Natural killer cell treated with Interleukin-12 subunit alpha and Interleukin-12 subunit beta and Interleukin-15 and Interleukin-18, amount 100 ng/mL, for 72 hours (primary cell): Measurements from ENCODE around the gene PTHLH. TPM values are rescaled to one million over a fixed set of nuclear protein-coding genes. Genes with fewer than 3 reads are reported as not detected.

ENCODE experiments used
- ATAC-seq, 2 donors: fragments of 150-1000 bp; cut with Tn5 transposase in 1 of 2; sonication (Bioruptor Pico), chemical (Tn5 transposase) in 1 of 2; 2 replicates each; pipeline ENCODE4 v1.10.0; 2021
- DNase-seq: peaks from one replicate; pipeline ENCODE4 v3.0.0; 2022; ENCODE audit warnings: low spot score
- H3K27ac Mint-ChIP-seq, 2 donors: 1 replicate in 1 of 2; 2 replicates in 1 of 2; pipeline ENCODE4 v1.8.0; 2022; ENCODE audit warnings: mixed read lengths in 2 of 2, mild to moderate bottlenecking in 1 of 2, moderate library complexity in 1 of 2
- H3K27me3 Mint-ChIP-seq, 2 donors: 1 replicate in 1 of 2; 2 replicates in 1 of 2; pipeline ENCODE4 v1.8.0; 2022; ENCODE audit warnings: mixed read lengths in 2 of 2
- H3K36me3 Mint-ChIP-seq: one replicate; pipeline ENCODE4 v1.8.0; 2022; ENCODE audit warnings: mixed read lengths
- H3K4me1 Mint-ChIP-seq, 2 donors: 1 replicate in 1 of 2; 2 replicates in 1 of 2; pipeline ENCODE4 v1.8.0; 2022; ENCODE audit warnings: low read depth in 2 of 2, mixed read lengths in 2 of 2, mild to moderate bottlenecking in 1 of 2
- H3K4me3 Mint-ChIP-seq: one replicate; pipeline ENCODE4 v1.8.0; 2022; ENCODE audit warnings: mixed read lengths
- H3K9me3 Mint-ChIP-seq: 2 replicates; pipeline ENCODE4 v1.8.0; 2022; ENCODE audit warnings: mixed read lengths
- total RNA-seq, 2 donors: library from RNA; stranded (reverse); gene quantifications; one replicate each; pipeline ENCODE4 v1.2.3, GENCODE V29; 2022

The PTHLH gene
- not detected for total RNA-seq

DNA sequence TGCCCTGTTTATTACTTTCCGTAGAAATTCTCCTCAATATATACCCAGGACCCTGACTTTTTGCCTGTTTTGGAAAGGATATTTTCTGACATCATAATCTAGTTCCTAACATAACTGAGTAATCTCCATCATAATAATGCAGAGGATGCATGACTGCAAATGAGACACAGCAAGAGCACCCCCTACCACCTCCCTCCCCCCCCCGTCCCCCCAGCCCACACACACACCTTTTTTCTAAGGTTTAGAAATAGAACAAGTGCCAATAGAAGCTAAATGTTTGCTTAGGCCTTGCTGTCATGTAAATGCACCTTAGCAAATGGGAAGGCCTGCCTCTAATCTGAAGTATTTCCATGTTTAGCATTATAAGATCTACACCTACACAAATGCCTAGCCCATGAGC lies at the start of gene PTHLH:
Gene PTHLH, minus strand, starts transcription at position 13 of the 400 bp plus-strand sequence. CDS start 3,239 bp downstream, outside the sequence.
- no peak within 1 kb of the TSS for H3K4me3 Mint-ChIP-seq
- H3K36me3 Mint-ChIP-seq = no peaks in the 10 kb centered on the region
- no peak within 1 kb of the TSS for H3K27ac Mint-ChIP-seq
- peaks cover 3% of the 10 kb centered on the region for H3K9me3 Mint-ChIP-seq
- H3K27me3 Mint-ChIP-seq = peaks cover 56 to 77% of the 10 kb centered on the region in 2 donors
- ATAC-seq (no peak), DNase-seq (no peak)
- peaks cover 7% of the 10 kb centered on the region in 2 donors for H3K4me1 Mint-ChIP-seq

GRCh38 chr12:28021704-28022103 lies 49.2 kb upstream of the PTHLH start:
- Mint-ChIP-seq H3K27me3 (peaks cover 5 to 8% of the 10 kb centered on the region in 2 donors), H3K4me1 (no peaks in the 10 kb centered on the region), H3K9me3 (peaks cover 8% of the 10 kb centered on the region), H3K36me3 (no peaks in the 10 kb centered on the region), H3K27ac (no peak overlapping the region), H3K4me3 (no peak overlapping the region)
- ATAC-seq (no peak), DNase-seq (no peak)

DNA sequence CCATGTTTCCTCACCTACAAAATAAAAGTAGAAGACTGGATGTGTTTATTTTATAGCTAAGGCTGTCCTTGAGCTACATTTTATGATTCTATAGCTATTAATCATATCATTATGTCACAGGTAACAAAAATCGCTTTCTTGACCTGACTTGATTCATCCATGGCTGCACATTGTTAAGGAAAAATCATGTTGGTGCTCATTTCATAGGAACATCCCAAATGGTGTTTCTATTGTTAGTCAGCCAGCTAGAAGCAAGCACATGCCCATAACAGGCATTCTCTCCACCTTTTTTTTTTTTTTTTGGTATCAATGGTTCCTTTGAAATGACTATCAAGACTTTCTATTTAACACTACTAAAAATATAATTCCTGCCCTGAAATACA lies 45.3 kb upstream of the PTHLH start:
- H3K4me3 Mint-ChIP-seq = no peak overlapping the region
- no peak overlapping the region for H3K27ac Mint-ChIP-seq
- no peak for DNase-seq
- peaks cover 0 to 8% of the 10 kb centered on the region in 2 donors for H3K27me3 Mint-ChIP-seq
- H3K4me1 Mint-ChIP-seq = no peaks in the 10 kb centered on the region
- peaks cover 5% of the 10 kb centered on the region for H3K9me3 Mint-ChIP-seq
- no peak for ATAC-seq
- H3K36me3 Mint-ChIP-seq = no peaks in the 10 kb centered on the region

DNA sequence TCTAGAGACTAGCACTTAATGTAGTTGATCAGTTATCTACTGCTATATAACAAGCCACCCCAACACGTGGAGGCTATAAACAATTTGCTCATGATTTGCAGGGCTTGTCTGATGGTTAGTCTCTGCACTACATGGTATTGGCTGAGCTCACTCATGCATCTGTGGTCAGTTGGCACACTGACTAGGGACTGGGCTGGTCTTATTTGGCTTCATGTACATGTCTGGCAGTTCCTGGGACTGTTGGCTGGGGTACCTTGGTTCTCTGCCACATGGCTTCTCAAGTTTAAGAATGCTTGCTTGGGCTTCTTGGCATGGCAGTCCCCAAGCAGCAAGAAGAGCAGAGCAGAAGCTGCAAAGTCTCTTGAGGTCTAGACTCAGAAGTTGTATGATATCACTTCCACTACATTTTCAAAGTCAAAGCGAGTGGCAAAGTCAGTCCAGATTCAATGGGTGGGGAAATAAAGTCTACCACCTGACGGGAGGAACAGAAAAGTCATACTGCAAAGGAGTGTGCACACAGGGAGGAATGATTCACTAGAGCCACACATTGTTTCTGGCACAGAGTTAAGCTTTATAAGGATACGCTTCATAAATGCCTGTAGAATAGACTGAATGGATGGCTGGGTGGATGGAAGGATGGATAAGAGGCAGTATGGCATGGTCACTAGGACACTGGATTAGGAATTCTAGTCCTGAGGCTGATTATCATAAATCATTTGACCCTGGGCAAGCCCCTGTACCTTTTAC lies 44.8 kb upstream of the PTHLH start:
- DNase-seq (no peak), ATAC-seq (peak in 1 of 2 donors; percentile 45)
- no peaks in the 10 kb centered on the region for H3K4me1 Mint-ChIP-seq
- no peaks in the 10 kb centered on the region for H3K36me3 Mint-ChIP-seq
- H3K27ac Mint-ChIP-seq = no peak overlapping the region
- no peak overlapping the region for H3K4me3 Mint-ChIP-seq
- peaks cover 5% of the 10 kb centered on the region for H3K9me3 Mint-ChIP-seq
- H3K27me3 Mint-ChIP-seq = peaks cover 0 to 8% of the 10 kb centered on the region in 2 donors

DNA sequence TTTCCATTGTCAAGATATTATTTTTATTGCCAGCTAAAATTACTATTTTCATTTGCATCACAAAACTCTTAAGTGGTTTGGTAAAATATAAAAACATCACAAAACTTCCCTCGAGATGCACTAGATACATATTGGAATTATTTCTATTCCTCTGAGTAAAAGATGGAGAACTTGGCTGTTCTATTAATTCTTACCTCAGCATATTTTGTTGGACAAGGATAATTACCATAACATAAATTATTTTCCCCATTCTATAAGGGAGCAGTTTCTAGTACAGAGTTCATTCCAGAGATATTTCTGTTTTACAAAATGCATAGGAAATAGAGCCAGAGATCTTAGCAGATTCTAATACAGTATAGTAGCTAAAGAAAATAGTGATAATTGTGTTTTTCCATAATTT lies 42.6 kb upstream of the PTHLH start:
- Mint-ChIP-seq H3K27me3 (peaks cover 0 to 8% of the 10 kb centered on the region in 2 donors), H3K9me3 (peaks cover 5% of the 10 kb centered on the region), H3K36me3 (no peaks in the 10 kb centered on the region), H3K27ac (no peak overlapping the region), H3K4me3 (no peak overlapping the region), H3K4me1 (no peaks in the 10 kb centered on the region)
- DNase-seq (no peak), ATAC-seq (no peak)

DNA sequence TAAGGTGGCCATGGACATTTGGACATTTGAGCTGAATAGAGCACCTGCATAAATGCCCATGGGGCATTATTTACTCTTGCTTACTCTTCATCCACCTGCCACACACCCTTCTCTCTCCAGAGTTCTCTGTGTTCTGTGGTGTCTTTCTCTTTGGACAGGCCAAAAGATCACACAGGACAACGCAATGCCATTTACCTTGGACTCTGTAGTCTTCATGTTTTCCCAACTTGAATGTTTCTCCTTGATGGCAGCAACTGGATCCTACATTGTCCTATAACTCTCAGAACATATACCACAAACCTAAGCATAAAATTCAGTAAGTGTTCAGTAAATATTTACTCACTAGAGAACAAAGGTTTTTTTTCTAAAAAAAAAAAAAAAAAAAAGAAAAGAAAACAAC lies 41.7 kb upstream of the PTHLH start:
- Mint-ChIP-seq H3K36me3 (no peaks in the 10 kb centered on the region), H3K27ac (no peak overlapping the region), H3K9me3 (peaks cover 5% of the 10 kb centered on the region), H3K4me3 (no peak overlapping the region), H3K27me3 (peaks cover 0 to 8% of the 10 kb centered on the region in 2 donors), H3K4me1 (no peaks in the 10 kb centered on the region)
- DNase-seq (no peak), ATAC-seq (no peak)

DNA sequence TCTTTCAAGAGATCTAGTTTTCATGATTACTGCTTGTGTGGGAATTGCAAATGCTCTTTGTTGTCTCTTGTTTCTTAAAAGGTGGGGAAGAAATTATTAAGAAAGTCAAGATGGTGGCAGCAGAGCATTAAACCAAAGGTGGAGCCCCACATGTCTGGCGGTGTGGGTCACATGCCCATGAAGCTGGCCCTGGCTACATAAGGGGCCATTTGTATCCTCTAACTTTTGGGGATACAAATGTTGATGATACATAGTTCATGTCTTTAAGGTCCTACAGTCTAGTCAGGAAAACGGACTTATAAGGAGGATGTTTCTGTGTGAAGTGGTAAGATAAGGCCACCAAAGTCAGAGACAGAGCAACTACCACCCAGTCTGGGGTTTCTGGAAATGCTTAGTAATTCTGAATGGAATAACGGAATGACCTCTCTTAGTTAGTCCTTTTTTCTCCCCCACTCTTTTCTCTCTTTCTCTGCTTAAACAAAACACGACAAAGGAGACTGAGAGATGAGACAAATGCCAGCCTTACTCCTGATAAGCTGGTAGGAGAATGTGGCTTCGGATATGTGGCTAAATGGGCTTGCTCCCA lies 39.9 kb upstream of the PTHLH start:
- no peak for ATAC-seq
- H3K9me3 Mint-ChIP-seq = peaks cover 2% of the 10 kb centered on the region

GRCh38 chr12:28010036-28010435 lies 37.5 kb upstream of the PTHLH start:
- no peak overlapping the region for H3K27ac Mint-ChIP-seq
- DNase-seq (no peak), ATAC-seq (no peak)
- no peak overlapping the region for H3K4me3 Mint-ChIP-seq
- H3K9me3 Mint-ChIP-seq = no peaks in the 10 kb centered on the region
- H3K27me3 Mint-ChIP-seq = no peaks in the 10 kb centered on the region
- no peaks in the 10 kb centered on the region for H3K4me1 Mint-ChIP-seq
- no peaks in the 10 kb centered on the region for H3K36me3 Mint-ChIP-seq

More for the DNA sequence above, 39.9 kb upstream of the PTHLH start:
- Mint-ChIP-seq H3K27me3 (no peaks in the 10 kb centered on the region), H3K4me3 (no peak overlapping the region), H3K4me1 (no peaks in the 10 kb centered on the region), H3K36me3 (no peaks in the 10 kb centered on the region), H3K27ac (no peak overlapping the region)
- no peak for DNase-seq

DNA sequence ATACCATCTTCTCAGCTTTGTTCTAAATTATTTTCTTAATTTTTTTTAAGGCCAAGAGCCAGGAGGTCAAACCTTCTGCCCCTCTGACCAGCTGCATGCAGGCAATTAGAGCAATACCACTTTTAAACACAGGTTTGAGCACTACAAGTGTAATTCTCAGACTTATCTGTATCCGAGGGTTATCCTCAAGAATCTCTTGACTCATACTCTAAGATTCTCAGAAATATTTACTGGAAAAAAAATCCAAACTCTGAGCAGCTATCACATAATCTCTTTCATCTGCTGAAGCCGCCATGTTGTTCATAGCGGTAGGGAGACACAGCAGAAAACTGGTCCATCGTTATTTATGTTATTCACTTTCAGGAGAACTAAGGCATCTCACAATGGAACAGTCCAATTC lies 27.4 kb upstream of the PTHLH start:
- H3K4me3 Mint-ChIP-seq = no peak overlapping the region
- no peaks in the 10 kb centered on the region for H3K4me1 Mint-ChIP-seq
- DNase-seq (no peak), ATAC-seq (no peak)
- peaks cover 5 to 13% of the 10 kb centered on the region in 2 donors for H3K27me3 Mint-ChIP-seq
- no peak overlapping the region for H3K27ac Mint-ChIP-seq
- no peaks in the 10 kb centered on the region for H3K36me3 Mint-ChIP-seq
- peaks cover 7% of the 10 kb centered on the region for H3K9me3 Mint-ChIP-seq

- Mint-ChIP-seq H3K36me3 (no peaks in the 10 kb centered on the region), H3K27ac (no peak overlapping the region), H3K4me3 (no peak overlapping the region), H3K27me3 (peaks cover 5 to 13% of the 10 kb centered on the region in 2 donors), H3K4me1 (no peaks in the 10 kb centered on the region), H3K9me3 (peaks cover 7% of the 10 kb centered on the region)
- DNase-seq (no peak), ATAC-seq (no peak)
Observed at GRCh38 chr12:27999521-27999920, 27.0 kb upstream of the PTHLH start.

- H3K27me3 Mint-ChIP-seq = peaks cover 5 to 13% of the 10 kb centered on the region in 2 donors
- no peaks in the 10 kb centered on the region for H3K36me3 Mint-ChIP-seq
- ATAC-seq (no peak), DNase-seq (no peak)
- no peaks in the 10 kb centered on the region for H3K4me1 Mint-ChIP-seq
- peaks cover 7% of the 10 kb centered on the region for H3K9me3 Mint-ChIP-seq
- no peak overlapping the region for H3K27ac Mint-ChIP-seq
- no peak overlapping the region for H3K4me3 Mint-ChIP-seq
Observed at GRCh38 chr12:27998658-27999057, 26.1 kb upstream of the PTHLH start.

DNA sequence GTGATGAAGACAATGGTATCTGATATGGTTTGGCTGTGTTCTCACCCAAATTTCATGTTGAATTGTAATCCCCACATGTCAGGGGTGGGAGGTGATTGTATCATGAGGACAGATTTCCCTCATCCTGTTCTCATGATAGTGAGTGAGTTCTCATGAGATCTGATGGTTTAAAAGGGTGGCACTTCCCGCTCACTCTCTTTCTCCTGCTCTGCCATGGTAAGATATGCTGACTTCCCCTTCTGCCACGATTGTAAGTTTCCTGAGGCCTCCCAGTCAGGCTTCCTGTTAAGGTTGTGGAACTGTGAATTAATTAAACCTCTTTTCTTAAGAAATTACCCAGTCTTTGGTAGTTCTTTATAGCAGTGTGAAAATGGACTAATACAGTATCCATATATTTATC lies 25.6 kb upstream of the PTHLH start:
- DNase-seq (no peak), ATAC-seq (no peak)
- Mint-ChIP-seq H3K36me3 (no peaks in the 10 kb centered on the region), H3K4me1 (no peaks in the 10 kb centered on the region), H3K27ac (no peak overlapping the region), H3K4me3 (no peak overlapping the region), H3K9me3 (peaks cover 7% of the 10 kb centered on the region), H3K27me3 (peaks cover 5 to 13% of the 10 kb centered on the region in 2 donors)

- Mint-ChIP-seq H3K9me3 (peaks cover 7% of the 10 kb centered on the region), H3K27me3 (peaks cover 5 to 13% of the 10 kb centered on the region in 2 donors), H3K4me3 (no peak overlapping the region), H3K27ac (no peak overlapping the region), H3K4me1 (no peaks in the 10 kb centered on the region), H3K36me3 (no peaks in the 10 kb centered on the region)
- DNase-seq (no peak), ATAC-seq (no peak)
Observed at GRCh38 chr12:27996761-27997160, 24.2 kb upstream of the PTHLH start.

DNA sequence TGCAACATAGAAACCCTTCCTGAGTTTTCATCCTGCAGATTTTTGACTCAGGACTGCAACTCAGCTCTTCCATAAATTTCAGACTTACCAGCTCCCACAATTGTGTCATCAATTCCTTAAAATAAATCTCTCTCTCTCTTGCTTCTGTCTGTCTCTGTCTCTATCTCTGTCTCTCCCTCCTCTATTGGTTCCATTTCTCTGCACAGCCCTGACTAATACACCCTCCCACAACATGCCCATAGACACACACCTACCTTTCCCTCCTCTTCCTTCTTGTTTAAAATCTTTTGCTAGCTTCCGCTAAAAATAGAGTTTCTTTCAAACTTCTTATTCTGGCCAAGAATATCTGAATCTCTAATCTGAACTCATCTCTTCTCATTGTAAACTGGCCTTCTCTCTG lies 22.9 kb upstream of the PTHLH start:
- H3K27me3 Mint-ChIP-seq = peaks cover 5 to 6% of the 10 kb centered on the region in 2 donors
- no peaks in the 10 kb centered on the region for H3K36me3 Mint-ChIP-seq
- DNase-seq (no peak), ATAC-seq (no peak)
- peaks cover 4% of the 10 kb centered on the region for H3K9me3 Mint-ChIP-seq
- no peak overlapping the region for H3K27ac Mint-ChIP-seq
- H3K4me3 Mint-ChIP-seq = no peak overlapping the region
- H3K4me1 Mint-ChIP-seq = no peaks in the 10 kb centered on the region
